HEK293 (cell line): ENCODE results near the gene ZFX.

Source experiments
- GLI2 ChIP-seq: fragments of 450-650 bp; formaldehyde crosslinking; IDR thresholded peaks from 2 replicates; pipeline ENCODE4; 2017; ENCODE audit warnings: missing biosample characterization, missing genetic modification characterization, low read depth, borderline replicate concordance
- HOXC10 ChIP-seq: sonication (generic); formaldehyde crosslinking; IDR thresholded peaks from 2 replicates; pipeline ENCODE4 v1.8.1; 2023; ENCODE audit warnings: mild to moderate bottlenecking, missing genetic modification reagents
- INSM2 ChIP-seq: fragments of 450-650 bp; formaldehyde crosslinking; IDR thresholded peaks from 2 replicates; pipeline ENCODE4 v1.5.1; 2016; ENCODE audit warnings: missing biosample characterization, missing genetic modification characterization
- KLF8 ChIP-seq: fragments of 450-650 bp; formaldehyde crosslinking; IDR thresholded peaks from 2 replicates; pipeline ENCODE4 v1.5.1; 2016; ENCODE audit warnings: missing biosample characterization, missing genetic modification characterization
- REPIN1 ChIP-seq: fragments of 450-650 bp; formaldehyde crosslinking; IDR thresholded peaks from 2 replicates; pipeline ENCODE4 v1.5.1; 2017; ENCODE audit warnings: missing biosample characterization, missing genetic modification characterization, low read depth
- REST ChIP-seq: fragments of 450-650 bp; formaldehyde crosslinking; IDR thresholded peaks from 2 replicates; pipeline ENCODE4 v1.5.1; 2016; ENCODE audit warnings: missing biosample characterization, missing genetic modification characterization
- SETDB1 ChIP-seq: IDR thresholded peaks from one replicate; pipeline ENCODE4 v1.6.1; 2017; ENCODE audit warnings: mild to moderate bottlenecking, low read length, moderate library complexity, mixed read lengths; ENCODE audit not compliant: insufficient read length
- SP3 ChIP-seq: fragments of 450-650 bp; formaldehyde crosslinking; IDR thresholded peaks from 2 replicates; pipeline ENCODE4 v1.5.1; 2016; ENCODE audit warnings: missing biosample characterization, missing genetic modification characterization
- SP7 ChIP-seq: fragments of 450-650 bp; formaldehyde crosslinking; IDR thresholded peaks from 2 replicates; pipeline ENCODE4 v1.5.1; 2016; ENCODE audit warnings: missing biosample characterization, missing genetic modification characterization
- YY1 ChIP-seq: fragments of 450-650 bp; formaldehyde crosslinking; IDR thresholded peaks from 2 replicates; pipeline ENCODE4 v1.5.1; 2018; ENCODE audit warnings: missing biosample characterization, missing genetic modification characterization
- ZBTB17 ChIP-seq: fragments of 450-650 bp; formaldehyde crosslinking; IDR thresholded peaks from 2 replicates; pipeline ENCODE4 v1.5.1; 2016; ENCODE audit warnings: missing biosample characterization, missing genetic modification characterization
- ZBTB21 ChIP-seq: fragments of 450-650 bp; formaldehyde crosslinking; IDR thresholded peaks from 2 replicates; pipeline ENCODE4 v1.5.1; 2017; ENCODE audit warnings: missing biosample characterization, missing genetic modification characterization
- ZFHX2 ChIP-seq: fragments of 450-650 bp; formaldehyde crosslinking; conservative IDR thresholded peaks from 2 replicates; pipeline ENCODE4 v1.5.1; 2016; ENCODE audit warnings: missing biosample characterization, missing genetic modification characterization
- ZFP3 ChIP-seq: fragments of 450-650 bp; formaldehyde crosslinking; IDR thresholded peaks from 2 replicates; pipeline ENCODE4 v1.5.1; 2016; ENCODE audit warnings: low read depth, missing biosample characterization, missing genetic modification characterization
- ZFP41 ChIP-seq: fragments of 450-650 bp; formaldehyde crosslinking; IDR thresholded peaks from 2 replicates; pipeline ENCODE4 v1.5.1; 2016; ENCODE audit warnings: missing biosample characterization, missing genetic modification characterization, borderline replicate concordance
- ZNF114 ChIP-seq: fragments of 450-650 bp; formaldehyde crosslinking; IDR thresholded peaks from 2 replicates; pipeline ENCODE4 v1.5.0; 2017; ENCODE audit warnings: missing biosample characterization, missing genetic modification characterization
- ZNF121 ChIP-seq: fragments of 450-650 bp; formaldehyde crosslinking; IDR thresholded peaks from 2 replicates; pipeline ENCODE4 v1.5.1; 2016; ENCODE audit warnings: missing biosample characterization, missing genetic modification characterization
- ZNF155 ChIP-seq: fragments of 450-650 bp; formaldehyde crosslinking; IDR thresholded peaks from 2 replicates; pipeline ENCODE4 v1.5.1; 2016; ENCODE audit warnings: missing biosample characterization, missing genetic modification characterization
- ZNF2 ChIP-seq: fragments of 450-650 bp; formaldehyde crosslinking; IDR thresholded peaks from 2 replicates; pipeline ENCODE4 v1.5.1; 2016; ENCODE audit warnings: missing biosample characterization, missing genetic modification characterization
- ZNF266 ChIP-seq: fragments of 450-650 bp; formaldehyde crosslinking; IDR thresholded peaks from 2 replicates; pipeline ENCODE4 v1.5.1; 2016; ENCODE audit warnings: missing biosample characterization, missing genetic modification characterization, low read depth
- ZNF449 ChIP-seq: fragments of 450-650 bp; formaldehyde crosslinking; IDR thresholded peaks from 2 replicates; pipeline ENCODE4 v1.5.1; 2017; ENCODE audit warnings: missing biosample characterization, mild to moderate bottlenecking, missing genetic modification characterization, moderate library complexity
- ZNF473 ChIP-seq: fragments of 450-650 bp; formaldehyde crosslinking; IDR thresholded peaks from 2 replicates; pipeline ENCODE4 v1.5.1; 2017; ENCODE audit warnings: missing biosample characterization, missing genetic modification characterization
- ZNF518A ChIP-seq: fragments of 450-650 bp; formaldehyde crosslinking; conservative IDR thresholded peaks from 2 replicates; pipeline ENCODE4 v1.5.1; 2016; ENCODE audit warnings: low read depth, missing biosample characterization, missing genetic modification characterization
- ZNF544 ChIP-seq: fragments of 450-650 bp; formaldehyde crosslinking; IDR thresholded peaks from 2 replicates; pipeline ENCODE4 v1.5.0; 2017; ENCODE audit warnings: missing biosample characterization, missing genetic modification characterization
- ZNF561 ChIP-seq: fragments of 450-650 bp; IDR thresholded peaks from 2 replicates; pipeline ENCODE4 v1.5.1; 2018; ENCODE audit warnings: missing biosample characterization, missing genetic modification characterization, borderline replicate concordance
- ZNF610 ChIP-seq: fragments of 450-650 bp; formaldehyde crosslinking; IDR thresholded peaks from 2 replicates; pipeline ENCODE4 v1.5.1; 2016; ENCODE audit warnings: missing biosample characterization, missing genetic modification characterization, borderline replicate concordance
- ZNF626 ChIP-seq: fragments of 450-650 bp; sonication (Bioruptor Pico); formaldehyde crosslinking; IDR thresholded peaks from 2 replicates; pipeline ENCODE4 v1.5.1; 2018; ENCODE audit warnings: missing biosample characterization, missing genetic modification characterization, inconsistent platforms
- ZSCAN30 ChIP-seq: fragments of 450-650 bp; IDR thresholded peaks from 2 replicates; pipeline ENCODE4 v1.5.1; 2018; ENCODE audit warnings: missing biosample characterization, mild to moderate bottlenecking, missing genetic modification characterization, moderate library complexity

Gene ZFX

GRCh38 chrX:24153178-24153795 lies 3.8 kb downstream of the ZFX start (continued):
- TF ChIP-seq SP7 (tag by site-specific recombination): 0 out of 2 replicates have a peak, but pooled peaks have one; percentile 40
- no peak for TF ChIP-seq ZNF449 (tag by site-specific recombination)
- no peak for TF ChIP-seq REPIN1 (tag by site-specific recombination)
- TF ChIP-seq ZNF2 (tag by site-specific recombination): no peak
- no peak for TF ChIP-seq GLI2 (tag by site-specific recombination)
- no peak for TF ChIP-seq ZNF114 (tag by site-specific recombination)
- no peak for TF ChIP-seq HOXC10
- TF ChIP-seq ZFP41: no peak
- no peak for TF ChIP-seq ZNF626 (tag by site-specific recombination)
- no peak for TF ChIP-seq REST (tag by site-specific recombination)
- no peak for TF ChIP-seq ZBTB21
- TF ChIP-seq ZNF155 (tag by site-specific recombination): no peak
- no peak for TF ChIP-seq SETDB1
- TF ChIP-seq ZNF561 (tag by site-specific recombination): no peak
- no peak for TF ChIP-seq ZFHX2 (tag by site-specific recombination)
- TF ChIP-seq ZNF610: no peak
- no peak for TF ChIP-seq ZNF266 (tag by site-specific recombination)
- no peak for TF ChIP-seq KLF8 (tag by site-specific recombination)
- TF ChIP-seq ZFP3: no peak
- TF ChIP-seq SP3 (tag by site-specific recombination): no peak
- TF ChIP-seq ZNF518A (tag by site-specific recombination): no peak
- no peak for TF ChIP-seq ZNF544
- no peak for TF ChIP-seq ZSCAN30 (tag by site-specific recombination)
- no peak for TF ChIP-seq YY1 (tag by site-specific recombination)
- peak; percentile 95 for TF ChIP-seq ZBTB17 (tag by site-specific recombination)
- TF ChIP-seq ZNF473 (tag by site-specific recombination): no peak
- no peak for TF ChIP-seq INSM2 (tag by site-specific recombination)
- TF ChIP-seq ZNF121 (tag by site-specific recombination): no peak
